NT2/D1 (cell line): Measurements from ENCODE around the gene MAFF.

Experiments
- SUZ12 ChIP-seq: IDR thresholded peaks from 2 replicates; pipeline ENCODE4 v1.6.1; 2011; ENCODE audit not compliant: insufficient read length, insufficient read depth; ENCODE audit errors: extremely low read depth
- YY1 ChIP-seq: IDR thresholded peaks from 2 replicates; pipeline ENCODE4 v1.6.1; 2011; ENCODE audit not compliant: insufficient read length, insufficient read depth
- ZNF274 ChIP-seq: IDR thresholded peaks from 2 replicates; pipeline ENCODE4 v1.6.1; 2011; ENCODE audit warnings: mild to moderate bottlenecking, low read depth, low read length

GRCh38 chr22:38163844-38164550 lies 37.8 kb upstream of the MAFF start:
- TF ChIP-seq YY1, result no peak
- no peak for TF ChIP-seq ZNF274
- TF ChIP-seq SUZ12, result no peak
